MM.1S (cell line): ENCODE data around the gene PIGR.

Source experiments
- CTCF ChIP-seq: fragments of 300-600 bp; sonication (generic); IDR thresholded peaks from 2 replicates; pipeline ENCODE4 v1.5.1; 2016; ENCODE audit warnings: antibody characterized with exemption, low read length, mixed read lengths
- EZH2 ChIP-seq: fragments of 300-600 bp; sonication (generic); optimal IDR thresholded peaks from 2 replicates; pipeline ENCODE3; 2017; ENCODE audit warnings: low read depth, mild to moderate bottlenecking, antibody characterized with exemption, low read length, mixed read lengths
- EZH2phosphoT487 ChIP-seq: fragments of 300-600 bp; sonication (generic); IDR thresholded peaks from 2 replicates; pipeline ENCODE4 v1.6.1; 2018; ENCODE audit warnings: antibody characterized with exemption, low read length

GRCh38 chr1:206895325-206895724 lies 50.9 kb downstream of the PIGR start:
- no peak for TF ChIP-seq CTCF
- TF ChIP-seq EZH2 = no peak
- no peak for TF ChIP-seq EZH2phosphoT487
